Panc1 (cell line): ENCODE results near the gene BTD. TPM values are rescaled to one million over a fixed set of nuclear protein-coding genes. Genes with fewer than 3 reads are reported as not detected.

Experiments
- ATAC-seq: fragments of 200-7000 bp; cut with Tn5 transposase; 2 replicates; pipeline ENCODE4 v1.9.1; 2020; ENCODE audit warnings: mild to moderate bottlenecking, moderate library complexity
- BruUV-seq: library from RNA; stranded (reverse); fragments of 400-500 nt; replicated peaks from 2 replicates; lab custom pipeline; 2021; lab: Mats Ljungman, UMichigan
- CTCF ChIA-PET: fragments of 300-600 bp; sonication (Branson Sonifier 250); formaldehyde crosslinking; loops from one replicate; lab custom pipeline; 2022; ENCODE audit warnings: antibody characterized with exemption; lab: Charles Lee
- POLR2A ChIA-PET: fragments of 300-600 bp; sonication (Branson Sonifier 250); formaldehyde crosslinking; loops from one replicate; lab custom pipeline; 2022; ENCODE audit warnings: antibody characterized with exemption; lab: Charles Lee
- DNase-seq: peaks from one replicate; pipeline ENCODE4 v3.0.0-alpha.2; 2010; ENCODE audit warnings: low read depth, low spot score
- H3K27ac ChIP-seq: 2 replicates; pipeline ENCODE4 v1.5.1; 2011; ENCODE audit warnings: mild to moderate bottlenecking, low read length, inconsistent platforms
- H3K27me3 ChIP-seq: fragments of 200-500 bp; sonication (Bioruptor generic); 2 replicates; pipeline ENCODE4 v1.6.0; 2014; ENCODE audit warnings: low read length, inconsistent platforms; ENCODE audit not compliant: control insufficient read depth, insufficient read depth
- H3K36me3 ChIP-seq: fragments of 200-500 bp; sonication (Bioruptor generic); 2 replicates; pipeline ENCODE4 v1.5.1; 2014; ENCODE audit warnings: inconsistent platforms, mild to moderate bottlenecking, low read length, moderate library complexity; ENCODE audit not compliant: control insufficient read depth, insufficient read depth
- H3K4me1 ChIP-seq: 2 replicates; pipeline ENCODE4 v1.5.1; 2011; ENCODE audit warnings: inconsistent platforms, mild to moderate bottlenecking, low read length, moderate library complexity; ENCODE audit not compliant: control insufficient read depth, insufficient read depth
- H3K4me3 ChIP-seq, 2 experiments: 2 replicates each; pipeline ENCODE4 v1.5.1; 2011 to 2012; ENCODE audit warnings: low read depth in 2 of 2, low read length in 2 of 2, mild to moderate bottlenecking in 2 of 2, inconsistent platforms in 1 of 2, moderate library complexity in 1 of 2
- H3K9me3 ChIP-seq: fragments of 200-500 bp; sonication (Bioruptor generic); 2 replicates; pipeline ENCODE4 v1.5.1; 2014; ENCODE audit warnings: low read depth, mild to moderate bottlenecking, inconsistent platforms, low read length, moderate library complexity; ENCODE audit not compliant: control insufficient read depth, insufficient read depth
- POLR2AphosphoS5 ChIP-seq: IDR thresholded peaks from 2 replicates; pipeline ENCODE4 v1.6.1; 2012; ENCODE audit warnings: mild to moderate bottlenecking, low read depth, low read length, moderate library complexity
- REST ChIP-seq, 2 experiments: IDR thresholded peaks; 2 replicates each; pipeline ENCODE4 v1.6.1; 2011 to 2012; ENCODE audit warnings: low read depth in 2 of 2, control low read depth in 1 of 2, low read length in 1 of 2, mild to moderate bottlenecking in 1 of 2, moderate library complexity in 1 of 2; ENCODE audit not compliant: insufficient read depth in 1 of 2
- SIN3A ChIP-seq: IDR thresholded peaks from 2 replicates; pipeline ENCODE4 v1.6.1; 2012; ENCODE audit warnings: low read depth, mild to moderate bottlenecking, low read length, moderate library complexity, borderline replicate concordance; ENCODE audit not compliant: insufficient read depth
- TCF7L2 ChIP-seq: IDR thresholded peaks from 2 replicates; pipeline ENCODE4 v1.6.1; 2011; ENCODE audit warnings: mild to moderate bottlenecking, low read depth, low read length, inconsistent platforms
- in situ Hi-C: cut with HindIII; loops from 2 replicates; pipeline ENCODE4 v1.10.0; 2016; ENCODE audit warnings: low sequenced_read_pairs, low pct_unique_long_range_greater_than_20kb
- intact Hi-C: fragments of 100-400 bp; cut with micrococcal nuclease; formaldehyde crosslinking; loops from one replicate; pipeline ENCODE4 v1.10.0; 2022; ENCODE audit not compliant: unreplicated experiment
- total RNA-seq: library from RNA; stranded (reverse); gene quantifications from one replicate; pipeline ENCODE4 v1.2.1, GENCODE V29; 2021; ENCODE audit not compliant: unreplicated experiment
- TF ChIP-seq, protein P1 (sequence below): fragments of 450-650 bp; IDR thresholded peaks from 2 replicates; pipeline ENCODE4 v1.5.1; 2017; ENCODE audit warnings: mild to moderate bottlenecking

Gene BTD
- total RNA-seq, 1 experiment from 2014 or later: 22.7 TPM

DNA sequence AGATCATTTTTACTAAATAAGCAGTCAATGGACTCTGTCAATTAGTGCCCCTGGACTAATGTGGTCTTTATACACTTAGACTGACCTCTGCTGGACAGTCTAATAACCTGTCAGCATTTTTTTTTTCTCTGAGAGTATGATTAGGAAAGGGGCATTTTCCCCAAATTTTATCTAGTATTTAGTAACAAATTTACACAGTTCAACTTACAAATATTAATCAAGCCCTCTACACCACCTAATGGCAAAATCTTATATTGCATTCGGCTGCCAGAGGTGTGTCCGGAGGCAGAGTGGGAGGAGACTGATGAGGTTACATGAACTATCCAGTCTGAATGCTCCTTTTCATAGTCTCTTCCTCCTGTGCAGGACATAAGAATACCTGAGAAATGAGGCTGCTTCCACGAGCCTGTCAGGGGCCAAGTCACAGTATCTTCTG lies 44.0 kb upstream of the BTD start:
- peak; percentile 57 for DNase-seq
- Histone ChIP-seq H3K27me3 (no peaks in the 10 kb centered on the region), H3K36me3 (peaks cover 9% of the 10 kb centered on the region), H3K9me3 (no peaks in the 10 kb centered on the region), H3K4me3 (no peak overlapping the region), H3K27ac (no peak overlapping the region), H3K4me1 (no peaks in the 10 kb centered on the region; the same call in 1 of the 2 replicates)
- TF ChIP-seq, protein P1, sequence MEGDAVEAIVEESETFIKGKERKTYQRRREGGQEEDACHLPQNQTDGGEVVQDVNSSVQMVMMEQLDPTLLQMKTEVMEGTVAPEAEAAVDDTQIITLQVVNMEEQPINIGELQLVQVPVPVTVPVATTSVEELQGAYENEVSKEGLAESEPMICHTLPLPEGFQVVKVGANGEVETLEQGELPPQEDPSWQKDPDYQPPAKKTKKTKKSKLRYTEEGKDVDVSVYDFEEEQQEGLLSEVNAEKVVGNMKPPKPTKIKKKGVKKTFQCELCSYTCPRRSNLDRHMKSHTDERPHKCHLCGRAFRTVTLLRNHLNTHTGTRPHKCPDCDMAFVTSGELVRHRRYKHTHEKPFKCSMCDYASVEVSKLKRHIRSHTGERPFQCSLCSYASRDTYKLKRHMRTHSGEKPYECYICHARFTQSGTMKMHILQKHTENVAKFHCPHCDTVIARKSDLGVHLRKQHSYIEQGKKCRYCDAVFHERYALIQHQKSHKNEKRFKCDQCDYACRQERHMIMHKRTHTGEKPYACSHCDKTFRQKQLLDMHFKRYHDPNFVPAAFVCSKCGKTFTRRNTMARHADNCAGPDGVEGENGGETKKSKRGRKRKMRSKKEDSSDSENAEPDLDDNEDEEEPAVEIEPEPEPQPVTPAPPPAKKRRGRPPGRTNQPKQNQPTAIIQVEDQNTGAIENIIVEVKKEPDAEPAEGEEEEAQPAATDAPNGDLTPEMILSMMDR: peak; percentile 68
- no peak for TF ChIP-seq POLR2AphosphoS5
- BruUV-seq: no TSS peak
- CTCF ChIA-PET: no interaction called here
- peak; percentile 96 for ATAC-seq
- intact Hi-C loops (loop anchor here (5.0 kb wide), 1 partner anchor 125 kb away; no protein-coding TSS in a partner anchor), in situ Hi-C loops (no loop called here)
- POLR2A ChIA-PET: no interaction called here

DNA sequence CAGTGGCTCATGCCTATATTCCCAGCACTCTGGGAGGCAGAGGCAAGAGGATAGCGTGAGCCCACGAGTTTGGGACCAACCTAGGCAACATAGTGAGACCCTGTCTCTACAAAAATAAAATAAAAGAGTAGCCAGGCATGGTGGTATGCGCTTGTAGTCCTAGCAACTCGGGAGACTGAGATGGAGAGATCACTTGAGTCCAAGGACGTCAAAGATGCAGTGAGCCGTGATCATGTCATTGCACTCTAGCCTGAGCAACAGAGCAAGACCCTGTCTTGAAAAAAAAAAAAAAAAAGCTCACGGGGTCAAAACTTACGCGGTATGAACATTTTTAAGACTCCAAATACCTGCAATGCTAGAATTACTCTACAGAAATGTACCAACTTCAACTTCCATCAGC lies 43.0 kb upstream of the BTD start:
- H3K36me3 ChIP-seq: peaks cover 13% of the 10 kb centered on the region
- H3K27me3 ChIP-seq: no peaks in the 10 kb centered on the region
- H3K9me3 ChIP-seq: no peaks in the 10 kb centered on the region
- H3K27ac ChIP-seq: no peak overlapping the region
- ChIA-PET POLR2A (no interaction called here), CTCF (interaction anchor here (0.6 kb wide), 1 partner anchor 181 kb away, joined by 3 read pairs; no protein-coding TSS in a partner anchor)
- ATAC-seq: no peak
- H3K4me3 ChIP-seq: no peak overlapping the region
- intact Hi-C loops (loop anchor here (5.0 kb wide), 1 partner anchor 126 kb away; no protein-coding TSS in a partner anchor), in situ Hi-C loops (no loop called here)
- DNase-seq: no peak
- TF ChIP-seq REST (IDR thresholded peaks at IDR 0.05; ENCODE audit: insufficient read depth in 1 of 2, low read depth in 2 of 2, low read length in 1 of 2) (no peak), TCF7L2 (no peak), POLR2AphosphoS5 (no peak), SIN3A (no peak)
- TF ChIP-seq, protein P1: no peak
- BruUV-seq: no TSS peak
- no peaks in the 10 kb centered on the region; the same call in 1 of the 2 replicates for H3K4me1 ChIP-seq
